Peyer's patch (tissue), 4 donors: ENCODE results near the gene TEAD4.

Source experiments
- POLR2A ChIP-seq, 2 donors: fragments of 450-650 bp; IDR thresholded peaks; one replicate each; pipeline ENCODE4 v1.5.1; 2017; ENCODE audit warnings: antibody characterized with exemption in 2 of 2, mild to moderate bottlenecking in 2 of 2, moderate library complexity in 2 of 2
- TF ChIP-seq, protein P1 (sequence below), 6 experiments: fragments of 450-650 bp in 4 of 6; fragments of 200-600 bp in 2 of 6; sonication (generic) in 1 of 6; IDR thresholded peaks; one replicate each; pipeline ENCODE4 v1.5.1; 2017 to 2019; ENCODE audit warnings: antibody characterized with exemption in 6 of 6, mild to moderate bottlenecking in 3 of 6, moderate library complexity in 1 of 6

DNA sequence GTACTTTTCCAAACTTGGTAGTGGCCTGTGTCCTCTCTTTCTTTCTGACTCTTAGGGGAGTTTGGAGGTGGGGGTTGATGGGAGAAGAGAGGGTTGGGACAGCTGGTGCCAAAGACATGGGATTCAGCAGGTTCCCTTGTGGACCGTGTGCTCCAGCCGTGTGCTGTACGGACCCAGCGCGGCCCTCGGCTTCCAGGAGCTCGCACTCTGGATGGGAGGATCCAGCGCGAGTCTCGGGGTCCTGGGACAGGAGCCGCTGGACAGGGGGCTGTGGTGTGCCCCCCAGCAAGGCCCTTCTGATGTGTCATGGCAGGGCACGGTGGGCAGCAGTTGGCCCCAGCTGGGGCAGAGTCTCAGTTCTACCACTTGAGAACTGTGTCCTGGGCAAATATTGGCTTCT, 73.0 kb downstream of the TEAD4 start:
- no peak for TF ChIP-seq POLR2A (IDR thresholded peaks at IDR 0.05)
- TF ChIP-seq, protein P1, sequence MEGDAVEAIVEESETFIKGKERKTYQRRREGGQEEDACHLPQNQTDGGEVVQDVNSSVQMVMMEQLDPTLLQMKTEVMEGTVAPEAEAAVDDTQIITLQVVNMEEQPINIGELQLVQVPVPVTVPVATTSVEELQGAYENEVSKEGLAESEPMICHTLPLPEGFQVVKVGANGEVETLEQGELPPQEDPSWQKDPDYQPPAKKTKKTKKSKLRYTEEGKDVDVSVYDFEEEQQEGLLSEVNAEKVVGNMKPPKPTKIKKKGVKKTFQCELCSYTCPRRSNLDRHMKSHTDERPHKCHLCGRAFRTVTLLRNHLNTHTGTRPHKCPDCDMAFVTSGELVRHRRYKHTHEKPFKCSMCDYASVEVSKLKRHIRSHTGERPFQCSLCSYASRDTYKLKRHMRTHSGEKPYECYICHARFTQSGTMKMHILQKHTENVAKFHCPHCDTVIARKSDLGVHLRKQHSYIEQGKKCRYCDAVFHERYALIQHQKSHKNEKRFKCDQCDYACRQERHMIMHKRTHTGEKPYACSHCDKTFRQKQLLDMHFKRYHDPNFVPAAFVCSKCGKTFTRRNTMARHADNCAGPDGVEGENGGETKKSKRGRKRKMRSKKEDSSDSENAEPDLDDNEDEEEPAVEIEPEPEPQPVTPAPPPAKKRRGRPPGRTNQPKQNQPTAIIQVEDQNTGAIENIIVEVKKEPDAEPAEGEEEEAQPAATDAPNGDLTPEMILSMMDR (IDR thresholded peaks at IDR 0.05), result no peak
